ENCODE data around the gene BACH2.

- TF ChIP-seq POLR2AphosphoS5 (IDR thresholded peaks at IDR 0.05): no peak
- no peak for TF ChIP-seq EP300 (IDR thresholded peaks at IDR 0.05)
- no peak for TF ChIP-seq CTCF (IDR thresholded peaks at IDR 0.05)
- no peak for TF ChIP-seq POLR2A (IDR thresholded peaks at IDR 0.05)
Observed at GRCh38 chr6:89965441-89966227, 331.0 kb downstream of the BACH2 start.
